NCI-H1930 (cell line): ENCODE data around the gene CHST13.
A peak's percentile ranks its signal among the peaks of the same experiment; 100 is the strongest.

ENCODE experiments used
- DNase-seq, 2 experiments: peaks; one replicate each; lab custom pipeline; 2025; lab: John Stamatoyannopoulos, UW

The CHST13 gene, protein sequence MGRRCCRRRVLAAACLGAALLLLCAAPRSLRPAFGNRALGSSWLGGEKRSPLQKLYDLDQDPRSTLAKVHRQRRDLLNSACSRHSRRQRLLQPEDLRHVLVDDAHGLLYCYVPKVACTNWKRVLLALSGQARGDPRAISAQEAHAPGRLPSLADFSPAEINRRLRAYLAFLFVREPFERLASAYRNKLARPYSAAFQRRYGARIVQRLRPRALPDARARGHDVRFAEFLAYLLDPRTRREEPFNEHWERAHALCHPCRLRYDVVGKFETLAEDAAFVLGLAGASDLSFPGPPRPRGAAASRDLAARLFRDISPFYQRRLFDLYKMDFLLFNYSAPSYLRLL

DNA sequence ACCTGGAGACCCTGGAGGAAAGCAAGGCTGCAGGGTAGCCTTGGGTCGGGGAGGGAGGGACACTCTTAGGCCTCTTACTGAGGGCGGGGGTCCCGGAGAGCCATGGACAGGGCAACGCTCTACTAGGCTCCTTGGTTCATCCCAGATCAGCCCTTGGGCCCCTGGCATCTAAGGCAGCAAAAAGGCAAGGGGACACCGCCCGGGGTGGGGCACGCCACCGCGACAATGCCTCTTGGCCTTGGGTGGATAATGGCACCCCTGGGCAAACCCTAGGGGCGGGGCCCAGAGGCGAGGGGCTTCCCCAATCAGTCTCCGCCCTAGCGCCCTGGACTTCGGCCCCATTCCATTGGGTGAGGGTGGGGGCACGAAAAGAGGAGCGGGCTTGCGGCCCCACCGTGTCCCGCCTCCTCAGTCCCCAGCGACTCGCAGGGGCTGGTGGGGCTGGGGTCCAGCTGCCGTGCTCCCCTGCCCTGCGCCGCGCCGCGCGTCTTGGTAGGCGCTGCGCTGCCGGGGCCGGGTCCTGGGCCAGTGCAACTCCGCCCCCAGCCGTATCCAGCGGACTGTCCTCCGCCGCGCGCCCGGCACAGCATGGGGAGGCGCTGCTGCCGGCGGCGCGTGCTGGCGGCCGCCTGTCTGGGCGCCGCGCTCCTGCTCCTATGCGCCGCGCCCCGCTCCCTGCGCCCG, at the start of gene CHST13:
TSS of gene CHST13 (plus strand) at position 411 of the 684 bp plus-strand sequence. CDS start at position 589, 178 bp downstream.
- peak; percentile 14 to 66 for DNase-seq

DNA sequence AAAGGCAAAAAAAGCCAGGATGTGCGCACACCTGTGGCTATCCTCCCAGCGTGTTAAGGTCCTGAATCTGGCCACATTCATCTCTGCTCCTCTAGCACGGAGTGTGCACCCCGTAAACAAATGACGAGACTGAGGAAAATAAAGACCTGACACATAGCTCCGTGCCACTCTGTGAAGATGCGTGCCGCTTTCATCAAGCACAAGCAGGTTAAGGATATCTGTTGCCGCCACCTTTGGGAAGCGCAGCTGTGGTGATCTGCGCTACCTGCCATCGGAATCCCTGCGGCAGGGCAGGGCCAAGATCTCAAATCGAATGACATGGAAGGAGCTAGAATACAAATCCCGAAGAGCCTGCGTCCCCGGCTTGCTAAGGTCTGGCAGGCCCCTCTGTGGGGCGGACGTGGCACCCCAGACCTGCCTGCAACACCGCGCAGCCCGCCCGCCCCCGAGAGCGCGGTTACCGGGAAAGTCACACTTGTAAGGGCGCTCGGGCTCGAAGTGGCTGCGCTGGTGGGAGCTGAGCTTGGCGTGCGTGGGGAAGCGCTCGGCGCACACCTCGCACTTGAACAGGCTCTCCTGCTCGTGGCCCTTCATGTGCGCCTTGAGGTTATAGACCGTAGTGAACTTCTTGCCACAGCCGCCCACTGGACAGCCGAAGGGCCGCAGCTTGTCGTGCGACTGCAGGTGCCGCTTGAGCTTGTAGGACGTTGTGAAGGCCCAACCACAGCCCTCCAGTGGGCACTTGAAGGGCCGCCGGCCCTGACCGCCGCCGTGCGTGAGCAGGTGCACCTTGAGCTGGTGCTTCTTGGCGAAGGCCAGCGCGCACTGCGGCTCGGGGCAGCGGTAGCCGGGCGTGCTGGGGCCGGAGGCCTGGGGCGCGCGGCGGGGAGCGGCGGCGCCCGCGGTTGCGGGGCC, 49.2 kb upstream of the CHST13 start:
- DNase-seq, result peak in 1 of 2 experiments; percentile 24

DNA sequence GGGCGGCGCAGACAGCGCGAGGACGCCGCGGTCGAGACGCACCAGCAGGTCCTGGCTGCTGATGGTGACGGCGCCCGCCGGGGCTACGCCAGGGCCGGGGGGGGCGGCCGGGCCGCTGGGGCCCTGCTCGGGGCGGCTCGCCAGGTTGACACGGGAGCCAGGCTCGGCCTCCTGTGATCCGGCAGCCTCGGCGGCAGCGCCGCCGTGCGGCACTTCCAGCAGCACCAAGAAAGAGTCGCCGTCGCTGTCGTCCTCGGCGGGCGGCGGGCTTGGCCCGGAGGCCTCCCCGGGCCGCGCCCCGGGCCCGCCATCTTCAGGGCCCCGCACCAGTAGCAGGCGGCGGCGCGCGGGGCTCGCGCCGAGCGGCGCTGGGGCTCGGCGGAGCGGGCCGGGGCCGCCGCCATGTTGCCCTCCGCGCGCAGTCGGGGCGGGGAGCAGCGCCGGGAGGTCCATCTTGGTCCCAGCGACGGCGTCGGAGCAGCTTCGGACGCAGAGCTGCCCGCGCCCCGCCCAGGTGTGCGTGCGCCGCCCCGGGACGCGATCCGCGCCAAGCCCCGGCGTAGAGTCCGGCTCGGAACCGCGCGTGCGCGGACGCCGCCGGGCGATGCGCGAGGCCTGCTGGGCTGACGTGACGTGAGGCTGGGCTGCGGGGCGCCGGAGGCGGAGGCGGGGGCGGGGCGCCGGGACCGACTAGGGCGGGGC, 48.4 kb upstream of the CHST13 start, which contains the start of gene ZXDC:
TSS of gene ZXDC (minus strand) at position 479 of the 702 bp plus-strand sequence. CDS start at position 453, 26 bp downstream.
- DNase-seq, result peak; percentile 77 to 94

DNA sequence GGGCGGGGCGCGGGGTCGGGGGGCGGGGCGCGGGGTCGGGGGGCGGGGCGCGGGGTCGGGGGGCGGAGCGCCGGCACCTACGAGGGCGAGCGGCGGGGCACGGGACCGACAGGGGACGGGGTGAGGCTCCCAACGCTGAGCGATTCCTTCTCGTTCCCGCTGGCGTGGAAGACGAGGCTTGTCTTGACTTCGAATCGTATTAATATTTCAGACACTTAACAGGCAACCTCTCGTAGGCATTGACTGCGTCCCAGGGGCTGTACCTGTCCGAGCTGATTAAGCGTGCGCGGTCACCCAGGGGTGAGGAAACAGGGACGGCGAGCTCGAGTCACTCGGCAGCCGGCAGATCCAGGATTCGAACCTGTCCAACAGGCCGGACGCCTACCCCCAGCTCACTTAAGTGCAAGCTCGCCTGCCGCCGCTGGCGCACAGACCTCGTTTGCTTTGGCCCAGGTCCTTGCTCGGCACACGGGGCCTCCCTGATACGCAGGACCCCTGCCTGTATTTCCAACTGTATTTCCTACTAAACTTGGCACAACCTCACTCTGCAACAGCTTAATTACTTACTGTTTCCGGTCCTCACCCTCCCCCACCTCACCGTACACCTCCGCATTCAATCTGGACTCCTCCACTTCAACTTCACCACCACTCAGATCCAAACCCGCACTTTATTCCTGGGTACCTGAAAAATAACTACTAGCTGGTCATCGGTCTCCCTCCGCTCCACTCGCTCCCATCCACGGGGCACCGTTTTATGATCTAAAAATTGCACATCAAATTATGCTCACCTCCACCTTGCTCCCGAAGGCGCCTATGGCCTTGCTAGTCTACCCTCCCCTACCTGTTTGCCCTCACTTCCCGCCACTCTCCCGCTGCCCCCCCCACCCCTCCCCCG, 47.5 kb upstream of the CHST13 start:
- DNase-seq, result peak in 1 of 2 experiments; percentile 78

DNA sequence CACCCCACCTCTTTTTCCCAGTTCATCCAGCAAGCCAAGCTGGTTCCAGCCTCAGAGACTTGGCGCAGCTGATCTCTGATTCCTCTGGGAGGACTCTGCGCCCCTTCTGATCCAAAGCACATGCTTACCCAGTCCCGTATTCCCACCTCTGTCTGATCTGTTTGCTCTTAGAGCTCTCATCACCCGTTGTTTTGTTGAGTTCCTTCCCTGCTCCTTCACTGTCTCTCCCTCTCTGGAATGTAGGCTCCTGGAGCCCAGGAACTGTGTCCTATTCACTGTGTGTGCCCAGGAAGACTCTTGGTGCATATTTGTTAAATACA, 46.9 kb upstream of the CHST13 start:
- DNase-seq, result no peak

DNA sequence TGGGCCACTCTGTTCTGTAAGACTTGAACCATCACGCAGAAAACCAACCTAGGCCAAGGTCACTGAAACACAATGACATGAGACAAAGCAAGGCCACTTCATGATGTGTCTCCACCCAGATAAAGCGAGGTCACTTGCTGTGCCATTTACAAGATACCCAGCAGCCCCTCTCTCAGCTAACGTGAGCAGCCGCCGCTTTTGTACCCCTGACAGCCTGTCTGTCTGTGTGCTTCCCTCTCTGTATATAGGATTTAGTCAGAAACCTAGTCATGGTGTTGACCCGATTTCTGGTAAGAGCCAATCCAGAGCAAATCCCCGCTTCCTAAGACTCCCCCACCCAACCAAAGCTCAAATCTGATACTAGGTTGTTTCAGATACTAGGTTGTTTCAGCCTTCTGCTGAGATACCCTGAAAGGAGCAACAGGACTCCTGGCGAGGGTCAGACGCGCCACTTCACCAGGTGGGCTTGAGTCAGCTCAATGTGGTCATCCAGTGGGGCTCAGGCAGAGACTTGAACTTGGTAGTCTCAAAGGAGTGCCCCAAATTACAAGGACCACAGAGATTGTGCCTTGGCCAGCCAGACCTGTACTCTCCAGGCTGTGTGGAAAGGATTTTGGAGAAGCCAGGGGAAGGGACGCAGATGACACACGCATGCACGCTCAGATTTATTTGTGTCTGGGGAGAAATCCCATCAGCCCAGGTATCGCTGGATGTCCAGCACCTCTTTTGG, 45.2 kb upstream of the CHST13 start:
- no peak for DNase-seq

DNA sequence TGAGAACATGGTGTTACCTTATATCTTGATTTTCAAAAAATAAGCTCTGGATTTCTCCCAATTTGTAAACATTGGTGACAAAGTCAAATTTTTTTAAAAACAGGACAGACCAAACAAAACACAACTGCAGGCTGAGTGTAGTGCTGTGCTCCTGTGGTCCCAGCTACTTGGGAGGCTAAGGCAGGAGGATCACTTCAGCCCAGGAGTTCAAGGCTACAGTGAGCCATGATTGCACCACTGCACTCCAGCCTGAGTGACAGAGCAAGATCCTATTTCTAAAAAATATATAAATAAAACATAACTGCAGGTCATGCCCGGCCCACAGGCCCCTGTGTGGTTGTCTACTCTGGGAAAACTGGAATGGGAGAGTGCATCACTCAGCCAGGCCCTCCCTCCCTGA, 44.3 kb upstream of the CHST13 start:
- DNase-seq, result no peak

DNA sequence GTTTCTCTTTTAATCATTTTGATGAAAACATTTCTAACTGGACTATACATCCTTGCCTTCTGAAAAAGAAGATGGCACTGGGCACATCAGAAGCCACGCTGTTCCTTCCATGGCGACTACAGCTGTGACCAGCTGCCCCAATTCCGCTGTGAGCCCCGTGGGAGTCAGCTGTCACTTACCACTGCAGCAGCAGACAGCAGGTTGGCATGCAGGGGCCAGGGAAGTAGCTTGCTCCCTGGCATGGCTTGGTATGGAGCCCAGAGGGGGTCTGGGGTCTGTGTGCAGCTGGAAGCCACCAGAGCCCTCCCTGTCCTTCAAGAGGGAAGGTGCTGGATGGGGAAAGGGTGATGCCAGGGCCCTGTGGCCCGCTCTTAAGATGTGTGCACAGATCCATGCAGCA, 43.7 kb upstream of the CHST13 start:
- DNase-seq, result no peak

DNA sequence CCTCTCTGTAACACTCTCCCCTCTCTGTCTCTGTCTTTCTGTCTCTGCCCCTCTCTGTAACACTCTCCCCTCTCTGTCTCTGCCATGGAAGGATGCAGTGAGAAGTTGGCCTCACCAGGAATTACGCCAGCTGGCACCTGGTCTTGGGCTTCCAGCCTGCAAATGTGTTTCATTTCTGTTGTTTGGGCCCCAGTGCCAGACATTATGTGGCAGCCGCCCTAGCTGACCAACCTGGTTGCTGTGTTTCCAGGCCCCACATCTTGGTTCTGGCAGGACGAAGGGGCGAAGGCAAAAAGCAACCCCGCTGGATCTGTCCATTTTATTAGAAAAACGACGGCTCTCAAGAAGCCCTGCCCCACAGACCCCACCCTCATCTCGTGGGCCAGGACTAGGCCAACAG, 43.1 kb upstream of the CHST13 start:
- no peak for DNase-seq

DNA sequence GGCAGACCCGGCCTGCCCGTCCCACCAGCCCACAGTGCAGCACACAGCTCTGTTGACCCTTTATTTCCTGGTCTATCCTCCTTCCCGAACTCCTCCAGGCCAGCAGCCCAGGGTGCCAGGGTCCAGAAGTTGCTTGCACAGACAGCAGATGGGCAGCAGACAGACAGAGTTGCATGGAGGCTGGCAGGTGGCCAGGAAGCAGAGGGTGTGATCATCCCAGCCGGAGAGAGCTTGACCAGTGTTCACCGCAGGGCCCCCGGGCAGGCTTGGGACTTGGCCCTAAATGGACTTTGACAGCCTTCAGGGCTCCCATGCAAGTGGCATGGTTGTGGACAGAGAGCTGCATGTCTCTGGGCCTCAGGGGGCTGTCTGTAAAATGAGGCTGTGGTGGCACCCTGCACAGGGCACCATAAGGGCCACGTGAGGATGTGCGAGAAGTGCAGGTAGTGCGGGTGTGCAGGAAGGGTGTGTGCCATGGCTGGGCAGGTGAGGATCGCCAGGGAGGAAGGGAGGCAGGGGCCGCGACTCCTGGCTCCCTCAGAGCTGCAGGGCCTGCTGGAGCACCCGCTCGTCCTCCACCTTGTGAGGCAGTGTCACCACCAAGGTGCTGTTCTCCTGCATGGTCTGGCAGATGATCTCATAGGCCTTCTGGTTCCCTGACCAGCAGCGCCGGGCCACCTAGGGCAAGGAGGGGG, 42.0 kb upstream of the CHST13 start:
- no peak for DNase-seq

DNA sequence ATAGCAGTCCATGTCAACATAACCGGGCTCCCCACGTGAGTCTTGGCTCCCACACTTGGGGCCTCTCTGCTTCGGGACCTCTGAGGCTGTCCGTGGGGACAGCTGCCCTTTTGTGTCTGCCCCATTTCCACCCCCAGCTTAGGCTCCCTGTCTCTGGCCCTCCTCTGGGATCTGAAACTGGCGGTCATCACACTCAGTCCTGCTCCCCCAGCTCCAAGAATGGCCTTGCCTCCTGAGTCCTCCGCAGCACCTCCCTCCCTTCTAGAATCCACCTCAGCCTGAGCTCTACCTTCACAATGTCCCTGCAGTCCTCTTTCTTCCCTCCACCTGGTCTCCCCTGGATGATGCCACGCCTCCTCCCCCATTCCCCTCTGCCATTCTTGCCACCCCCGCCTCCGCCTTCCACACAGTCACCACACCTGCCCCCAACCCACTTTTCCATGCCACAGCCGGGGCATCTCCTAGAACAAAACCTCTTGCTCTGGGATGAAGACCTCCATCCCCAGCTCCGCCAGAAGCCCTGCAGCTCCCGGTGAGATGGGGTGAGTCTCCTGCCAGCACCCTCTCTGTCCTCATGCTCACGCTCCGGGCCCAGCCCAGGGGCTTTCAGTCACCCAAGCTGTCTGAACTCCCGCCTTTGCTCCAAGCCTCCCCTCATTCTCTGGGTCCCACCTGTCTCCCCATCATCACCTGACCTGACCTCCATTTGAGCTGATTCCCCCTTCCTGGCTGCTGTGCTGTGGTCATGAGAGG, 41.3 kb upstream of the CHST13 start:
- DNase-seq, result no peak

DNA sequence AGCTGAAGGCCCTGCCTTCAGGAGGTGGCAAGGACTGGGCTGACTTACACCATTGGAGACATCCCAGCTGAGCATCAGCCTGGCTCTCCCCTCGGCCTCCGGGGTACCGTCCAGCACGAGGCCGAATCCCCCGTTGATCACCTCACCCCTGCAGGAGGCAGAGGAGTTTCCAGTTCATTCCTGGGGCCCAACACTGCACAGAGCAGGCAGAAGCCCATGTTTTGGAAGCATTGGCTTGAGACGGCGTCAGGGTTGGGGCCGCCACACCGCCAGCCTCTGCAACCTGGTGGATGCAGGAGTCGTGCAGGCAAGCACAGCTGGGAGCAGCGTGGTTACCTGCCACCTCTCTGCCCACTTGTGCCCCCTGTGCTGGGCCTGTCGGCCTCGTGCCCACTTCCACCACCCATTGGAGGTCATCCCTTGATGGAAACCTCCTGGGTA, 40.6 kb upstream of the CHST13 start:
- DNase-seq, result no peak

DNA sequence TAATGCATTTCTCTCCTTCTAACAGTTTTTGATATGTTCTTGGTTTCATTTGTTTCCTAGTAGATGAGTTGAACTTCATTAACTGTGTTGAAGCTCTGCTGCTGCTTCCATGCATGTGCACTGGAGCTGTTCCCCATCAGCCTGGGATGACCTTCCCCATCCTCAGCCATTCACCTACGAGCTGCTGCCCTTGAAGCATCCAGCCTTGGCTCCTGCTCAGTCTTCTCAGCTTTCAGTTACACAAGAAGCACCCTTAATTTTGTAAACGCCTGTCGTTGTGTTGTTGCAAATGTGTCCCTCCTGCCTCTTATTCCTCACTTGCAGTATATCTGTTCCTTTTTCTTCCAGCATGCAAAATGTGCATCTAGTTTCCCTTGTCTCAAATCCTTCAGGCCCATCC, 39.8 kb upstream of the CHST13 start:
- DNase-seq, result no peak

DNA sequence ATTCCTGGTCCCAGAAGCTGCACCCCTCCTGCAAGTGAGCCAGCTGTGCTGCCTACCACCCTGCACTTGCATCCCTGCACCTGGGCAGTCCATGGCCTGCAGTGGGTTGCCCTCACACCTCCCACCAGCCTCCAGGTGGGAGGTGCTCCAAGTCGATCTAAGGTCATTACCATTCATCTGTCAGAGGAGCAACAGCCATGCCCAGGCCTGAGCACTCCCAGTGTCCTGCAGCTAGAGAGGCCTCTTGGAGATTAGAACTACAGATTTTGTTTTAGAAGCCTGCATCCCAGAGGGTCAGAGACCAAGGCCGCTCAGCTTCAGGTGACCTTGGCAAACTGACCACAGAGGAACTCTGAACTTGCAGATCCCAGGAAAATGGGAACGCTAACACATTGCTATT, 39.3 kb upstream of the CHST13 start:
- no peak for DNase-seq

DNA sequence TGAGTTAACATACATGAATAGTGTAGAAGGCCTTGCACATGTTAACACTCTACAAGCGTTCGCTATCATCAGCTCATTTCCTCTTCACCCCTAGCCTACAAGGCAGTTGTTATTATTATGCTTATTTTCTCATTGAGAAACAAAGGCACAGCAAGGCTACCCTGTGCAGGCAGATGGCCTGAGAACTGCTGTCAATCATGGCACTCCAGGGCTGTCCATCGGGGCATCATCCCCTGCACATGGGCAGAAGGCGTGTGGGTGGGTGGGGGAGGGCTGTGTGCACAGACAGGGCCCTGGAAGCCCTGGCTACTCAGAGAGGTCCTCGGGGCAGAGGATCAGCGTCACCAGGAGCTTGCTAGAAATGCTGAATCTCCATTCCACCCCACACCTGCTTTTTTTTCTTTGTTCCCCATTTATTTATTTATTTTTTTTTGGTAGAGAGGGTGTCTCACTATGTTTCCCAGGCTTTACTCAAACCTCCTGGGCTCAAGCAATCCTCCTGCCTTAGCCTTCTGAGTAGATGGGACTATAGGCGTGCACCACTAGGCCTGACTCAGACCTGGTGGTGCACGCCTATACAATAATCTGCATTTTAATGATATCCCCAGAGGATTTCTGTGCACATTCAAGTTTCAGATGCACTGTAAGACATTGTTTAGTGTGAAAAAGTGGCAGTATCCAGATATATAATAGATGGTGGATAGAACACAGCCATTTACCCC, 38.6 kb upstream of the CHST13 start:
- no peak for DNase-seq

DNA sequence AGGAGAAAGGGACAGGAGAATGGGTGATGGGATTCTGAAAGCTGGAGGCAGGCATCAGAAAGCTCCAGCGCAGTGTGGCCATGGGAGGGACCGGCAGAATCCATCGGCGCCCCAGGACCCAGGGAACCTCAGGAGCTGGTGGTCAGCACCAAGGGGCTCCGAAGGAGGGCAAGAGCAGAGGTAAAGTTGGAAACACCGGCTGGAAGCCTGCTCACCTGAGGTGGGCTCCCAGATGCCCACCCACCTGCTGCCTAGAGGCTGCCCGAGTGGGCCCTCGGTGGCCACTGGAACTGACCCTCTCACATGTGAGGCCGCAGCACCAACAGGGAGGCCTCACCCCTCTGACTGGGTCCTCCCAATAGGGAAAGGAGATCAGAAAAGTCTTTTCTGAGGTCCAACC, 38.0 kb upstream of the CHST13 start:
- no peak for DNase-seq

DNA sequence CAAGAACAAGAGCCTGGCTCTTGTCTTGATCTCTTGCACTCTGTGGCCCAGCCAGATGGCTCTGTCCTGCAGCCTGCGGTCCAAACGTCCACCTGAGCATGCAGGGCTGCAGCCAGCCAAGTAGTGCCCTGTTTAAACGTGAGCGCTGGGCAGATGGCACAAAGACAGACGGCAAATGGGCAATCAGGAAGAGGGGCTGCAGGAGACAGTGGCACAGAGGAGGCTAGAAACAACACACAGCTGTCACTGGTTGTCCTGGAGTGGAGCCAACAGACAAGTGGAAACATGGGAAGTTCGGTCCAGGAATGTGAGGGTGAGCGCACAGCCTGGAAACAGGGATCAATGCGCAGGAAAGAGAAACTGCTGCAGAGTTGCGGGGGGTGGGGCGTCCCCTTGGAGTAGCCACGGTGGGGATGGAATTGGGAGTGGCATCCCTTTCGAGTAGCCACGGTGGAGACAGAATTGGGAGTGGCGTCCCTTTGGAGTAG, 37.6 kb upstream of the CHST13 start:
- no peak for DNase-seq
